HL-60 (cell line): Measurements from ENCODE around the gene BMP7.

Experiments used
- CTCF ChIP-seq: IDR thresholded peaks from one replicate; pipeline ENCODE4 v1.5.1; 2011; ENCODE audit warnings: low read length, control low read depth, inconsistent platforms; ENCODE audit not compliant: insufficient read depth
- GABPA ChIP-seq: IDR thresholded peaks from 2 replicates; pipeline ENCODE4 v1.6.1; 2012; ENCODE audit warnings: low read depth
- REST ChIP-seq: IDR thresholded peaks from 2 replicates; pipeline ENCODE4 v1.6.1; 2012; ENCODE audit warnings: low read depth; ENCODE audit not compliant: insufficient replicate concordance

- TF ChIP-seq CTCF (no peak), GABPA (no peak), REST (no peak)
Measured at GRCh38 chr20:57200882-57201695, 65.4 kb downstream of the BMP7 start.
